Hindlimb muscle (tissue), 1 donor: ENCODE data around the gene GABBR1. TPM values are rescaled to one million over a fixed set of nuclear protein-coding genes. Genes with fewer than 3 reads are reported as not detected.

ENCODE experiments used
- DNase-seq: peaks from one replicate; pipeline ENCODE4 v3.0.0-alpha.2; 2013
- polyA plus RNA-seq: library from polyadenylated mRNA; unstranded; fragments of 120-200 nt; gene quantifications from one replicate; pipeline ENCODE4 v1.2.1, GENCODE V29; 2013; ENCODE audit not compliant: insufficient read length

GABBR1 gene
- polyA plus RNA-seq, 1 donor, result 31.1 TPM

- DNase-seq, result no peak
Measured at GRCh38 chr6:29527126-29527525, 105.9 kb downstream of the GABBR1 start.

- DNase-seq, result no peak
Measured at GRCh38 chr6:29525311-29525639, 107.7 kb downstream of the GABBR1 start.

GRCh38 chr6:29524444-29525310 lies 108.3 kb downstream of the GABBR1 start:
- no peak for DNase-seq

- DNase-seq, result no peak
Measured at GRCh38 chr6:29524044-29524443, 108.9 kb downstream of the GABBR1 start.

- DNase-seq, result no peak
Measured at GRCh38 chr6:29522227-29522626, 110.8 kb downstream of the GABBR1 start.

- DNase-seq, result no peak
Measured at GRCh38 chr6:29521006-29521680, 111.8 kb downstream of the GABBR1 start.

GRCh38 chr6:29520232-29520631 lies 112.8 kb downstream of the GABBR1 start:
- no peak for DNase-seq

- DNase-seq, result no peak
Measured at GRCh38 chr6:29519291-29520010, 113.5 kb downstream of the GABBR1 start.

- no peak for DNase-seq
Measured at GRCh38 chr6:29517728-29518440, 115.1 kb downstream of the GABBR1 start.

GRCh38 chr6:29517245-29517644 lies 115.7 kb downstream of the GABBR1 start:
- DNase-seq, result no peak

- no peak for DNase-seq
Measured at GRCh38 chr6:29516108-29516507, 116.9 kb downstream of the GABBR1 start.

GRCh38 chr6:29510746-29511300 lies 122.2 kb downstream of the GABBR1 start:
- DNase-seq, result no peak

GRCh38 chr6:29510202-29510601 lies 122.8 kb downstream of the GABBR1 start:
- no peak for DNase-seq

Other genes starting within 250 kb of the GABBR1 start
- gene OR12D2, start 237.6 kb downstream of the GABBR1 start, polyA plus RNA-seq, result not detected
- not detected for gene OR12D1, start 218.3 kb downstream of the GABBR1 start, polyA plus RNA-seq
- not detected for gene OR10C1, start 193.9 kb downstream of the GABBR1 start, polyA plus RNA-seq
- gene OR11A1, start 176.1 kb downstream of the GABBR1 start, polyA plus RNA-seq, result not detected
- gene OR2H1, start 176.0 kb downstream of the GABBR1 start, polyA plus RNA-seq, result not detected
- gene MAS1L, start 145.2 kb downstream of the GABBR1 start, polyA plus RNA-seq, result not detected
- 0.25 TPM for gene UBD, start 73.5 kb downstream of the GABBR1 start, polyA plus RNA-seq
- not detected for gene OR2H2, start 48.1 kb downstream of the GABBR1 start, polyA plus RNA-seq
- not detected for gene MOG, start 23.9 kb upstream of the GABBR1 start, polyA plus RNA-seq
- gene ZFP57, start 48.0 kb upstream of the GABBR1 start, polyA plus RNA-seq, result not detected
- gene HLA-F, start 90.3 kb upstream of the GABBR1 start, polyA plus RNA-seq, result 10.0 TPM
- gene HLA-G, start 194.6 kb upstream of the GABBR1 start, polyA plus RNA-seq, result 0.39 TPM